Esophagus squamous epithelium (tissue), 4 donors: ENCODE results near the gene DUSP2.

Experiments
- CTCF ChIP-seq, 6 experiments: fragments of 450-650 bp in 4 of 6; fragments of 200-600 bp in 2 of 6; sonication (generic) in 2 of 6; IDR thresholded peaks; one replicate each; pipeline ENCODE4 v1.5.1; 2016 to 2019; ENCODE audit warnings: antibody characterized with exemption in 6 of 6, mild to moderate bottlenecking in 4 of 6, moderate library complexity in 4 of 6
- POLR2A ChIP-seq, 4 donors: fragments of 450-650 bp; IDR thresholded peaks; one replicate each; pipeline ENCODE4 v1.6.1; 2017; ENCODE audit warnings: antibody characterized with exemption in 4 of 4, mild to moderate bottlenecking in 4 of 4, moderate library complexity in 3 of 4

DNA sequence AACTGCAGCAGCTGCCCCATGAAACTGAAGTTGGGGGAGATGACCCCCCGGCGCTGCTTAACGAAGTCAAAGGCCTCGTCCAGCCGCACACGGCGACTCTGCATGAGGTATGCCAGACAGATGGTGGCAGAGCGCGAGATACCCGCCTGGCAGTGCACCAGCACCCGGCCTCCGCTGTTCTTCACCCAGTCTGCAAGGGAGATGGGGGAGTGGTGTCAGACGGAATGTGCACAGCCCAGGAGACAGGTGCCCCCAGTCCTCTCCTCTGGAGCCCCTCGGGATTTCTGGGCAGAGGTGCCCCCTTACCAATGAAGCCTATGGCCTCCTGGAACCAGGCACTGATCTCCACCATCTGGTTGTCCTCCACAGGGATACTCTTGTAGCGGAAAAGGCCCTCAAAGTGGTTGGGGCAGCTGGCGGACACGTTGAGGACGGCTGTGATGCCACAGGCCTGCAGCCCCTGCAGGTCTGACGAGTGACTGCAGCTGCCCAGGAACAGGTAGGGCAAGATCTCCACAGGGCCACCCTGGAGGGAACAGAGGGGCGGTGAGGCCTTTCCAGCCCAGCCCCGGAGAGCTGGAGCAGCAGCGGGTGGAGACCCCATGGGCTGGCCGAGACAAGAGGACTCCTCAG lies 1.3 kb downstream of the DUSP2 start:
- TF ChIP-seq CTCF (IDR thresholded peaks at IDR 0.05) (peak in 3 of 6 experiments; percentile 34 to 55 (median 39)), POLR2A (IDR thresholded peaks at IDR 0.05) (no peak)
